ENCODE data around the gene SLC22A13.
"Not testable (repeated sequence)": the region's sequence is repeated elsewhere in the genome, so short reads cannot be mapped to it uniquely, and the experiment has no call there.

Gene SLC22A13, protein sequence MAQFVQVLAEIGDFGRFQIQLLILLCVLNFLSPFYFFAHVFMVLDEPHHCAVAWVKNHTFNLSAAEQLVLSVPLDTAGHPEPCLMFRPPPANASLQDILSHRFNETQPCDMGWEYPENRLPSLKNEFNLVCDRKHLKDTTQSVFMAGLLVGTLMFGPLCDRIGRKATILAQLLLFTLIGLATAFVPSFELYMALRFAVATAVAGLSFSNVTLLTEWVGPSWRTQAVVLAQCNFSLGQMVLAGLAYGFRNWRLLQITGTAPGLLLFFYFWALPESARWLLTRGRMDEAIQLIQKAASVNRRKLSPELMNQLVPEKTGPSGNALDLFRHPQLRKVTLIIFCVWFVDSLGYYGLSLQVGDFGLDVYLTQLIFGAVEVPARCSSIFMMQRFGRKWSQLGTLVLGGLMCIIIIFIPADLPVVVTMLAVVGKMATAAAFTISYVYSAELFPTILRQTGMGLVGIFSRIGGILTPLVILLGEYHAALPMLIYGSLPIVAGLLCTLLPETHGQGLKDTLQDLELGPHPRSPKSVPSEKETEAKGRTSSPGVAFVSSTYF

DNA sequence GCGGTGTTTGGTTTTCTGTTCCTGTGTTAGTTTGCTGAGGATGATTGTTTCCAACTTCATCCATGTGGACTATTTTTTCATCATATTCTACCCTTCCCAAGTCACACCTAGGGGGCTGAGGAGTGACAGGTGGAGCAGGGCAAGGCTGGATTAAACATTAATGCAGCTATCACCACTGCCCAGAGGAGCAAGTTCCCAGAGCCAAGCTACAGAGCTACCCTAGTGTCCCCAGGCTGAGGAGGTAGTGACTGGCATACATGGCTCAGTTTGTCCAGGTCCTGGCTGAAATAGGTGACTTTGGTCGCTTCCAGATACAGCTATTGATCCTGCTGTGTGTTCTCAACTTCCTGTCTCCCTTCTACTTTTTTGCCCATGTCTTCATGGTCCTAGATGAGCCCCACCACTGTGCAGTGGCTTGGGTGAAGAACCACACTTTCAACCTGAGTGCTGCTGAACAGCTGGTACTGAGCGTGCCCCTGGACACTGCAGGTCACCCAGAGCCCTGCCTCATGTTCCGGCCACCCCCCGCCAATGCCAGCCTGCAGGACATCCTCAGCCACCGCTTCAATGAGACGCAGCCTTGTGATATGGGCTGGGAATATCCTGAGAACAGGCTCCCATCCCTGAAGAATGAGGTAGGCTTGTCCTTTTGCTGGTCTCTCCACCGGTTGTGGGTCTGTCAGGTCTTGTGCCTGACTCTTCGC lies at the start of gene SLC22A13:
TSS of gene SLC22A13 (plus strand) at position 209 of the 704 bp plus-strand sequence. CDS start at position 258, 49 bp downstream.
- no peak for DNase-seq

DNA sequence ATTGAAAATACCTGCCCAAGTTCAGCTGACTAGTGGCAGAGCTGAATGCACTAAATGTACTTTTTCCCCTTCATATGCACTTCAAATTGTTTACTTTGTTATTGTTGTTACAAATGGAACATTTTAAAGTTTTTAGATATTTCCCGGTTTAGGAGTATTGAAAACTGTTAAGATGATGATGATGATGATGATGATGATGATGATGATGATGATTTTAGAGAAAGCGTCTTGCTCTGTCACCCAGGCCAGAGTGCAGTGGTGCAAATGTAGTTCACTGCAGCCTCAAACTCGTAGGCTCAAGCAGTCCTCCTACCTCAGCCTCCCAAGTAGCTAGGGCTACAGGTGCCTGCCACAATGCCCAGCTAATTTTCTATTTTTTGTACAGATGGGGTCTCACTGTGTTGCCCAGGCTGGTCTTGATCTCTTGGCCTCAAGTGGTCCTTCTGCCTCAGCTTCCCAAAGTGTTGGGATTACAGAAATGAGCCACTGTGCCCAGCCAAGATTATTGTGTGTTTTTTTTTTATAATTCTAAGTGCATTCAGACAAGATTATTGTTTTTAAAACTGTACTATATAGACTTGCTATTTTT lies 45.9 kb upstream of the SLC22A13 start:
- DNase-seq, result no peak

DNA sequence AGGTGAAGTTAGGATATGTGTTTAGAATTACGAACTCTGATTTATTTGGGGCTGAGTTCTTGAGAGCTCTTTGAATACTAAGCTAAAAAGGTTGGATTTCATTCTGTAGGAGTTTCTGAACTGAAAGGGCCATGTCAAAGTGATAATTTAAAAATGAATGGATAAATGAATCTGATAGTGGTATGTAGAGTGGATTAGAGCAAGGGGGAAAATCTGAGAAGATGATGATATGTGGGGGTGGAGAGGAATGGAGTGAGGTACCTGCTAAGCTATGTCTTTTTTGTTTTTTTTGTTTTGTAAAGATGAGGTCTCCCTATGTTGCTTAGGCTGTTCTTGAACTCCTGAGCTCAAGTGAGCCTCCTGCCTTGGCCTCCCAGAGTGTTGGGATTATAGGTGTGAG lies 44.6 kb upstream of the SLC22A13 start:
- no peak for DNase-seq

DNA sequence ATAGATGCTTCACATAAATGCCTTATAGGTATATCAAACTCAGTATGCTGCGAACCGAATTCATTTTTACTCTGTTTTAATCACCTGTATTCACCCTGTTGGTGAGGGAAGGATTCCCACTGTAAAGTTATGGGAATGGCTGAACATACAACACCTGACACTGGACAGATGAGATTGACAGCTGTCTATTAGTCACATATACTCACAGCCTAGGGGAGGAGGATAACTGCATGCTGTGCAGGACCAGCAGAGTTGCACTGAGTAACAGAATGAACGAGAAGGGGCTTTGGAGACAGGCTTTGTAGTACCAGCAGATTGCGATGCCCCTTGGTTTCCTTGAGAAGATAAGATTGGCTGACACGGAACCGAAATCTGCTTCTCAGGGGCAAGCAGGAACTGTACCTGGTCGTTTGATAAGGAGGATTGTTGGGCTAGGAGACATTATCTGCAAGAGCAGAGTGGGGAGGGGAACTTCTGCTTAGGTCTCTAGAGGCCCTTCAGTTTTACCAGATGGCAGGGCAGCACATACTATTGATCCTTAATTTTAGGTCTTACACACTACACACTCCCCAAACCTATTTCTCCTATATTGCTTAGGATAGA lies 43.5 kb upstream of the SLC22A13 start:
- no peak for DNase-seq

DNA sequence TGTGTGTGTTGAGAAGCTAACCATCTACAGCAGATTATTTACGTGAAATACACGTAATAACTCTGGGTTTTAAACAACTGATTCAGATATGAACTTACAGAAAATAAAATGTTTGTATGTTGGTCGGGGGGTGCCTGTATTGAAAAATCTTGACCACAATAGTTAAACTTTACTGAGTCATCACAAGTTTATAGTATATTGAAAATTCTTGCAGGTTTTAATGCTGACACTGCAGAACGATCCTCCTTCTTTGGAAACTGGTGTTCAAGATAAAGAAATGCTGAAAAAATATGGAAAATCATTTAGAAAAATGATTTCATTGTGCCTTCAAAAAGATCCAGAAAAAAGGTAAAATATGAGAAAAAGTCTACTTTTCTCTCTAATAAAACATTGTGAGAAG lies 41.3 kb upstream of the SLC22A13 start:
- no peak for DNase-seq

DNA sequence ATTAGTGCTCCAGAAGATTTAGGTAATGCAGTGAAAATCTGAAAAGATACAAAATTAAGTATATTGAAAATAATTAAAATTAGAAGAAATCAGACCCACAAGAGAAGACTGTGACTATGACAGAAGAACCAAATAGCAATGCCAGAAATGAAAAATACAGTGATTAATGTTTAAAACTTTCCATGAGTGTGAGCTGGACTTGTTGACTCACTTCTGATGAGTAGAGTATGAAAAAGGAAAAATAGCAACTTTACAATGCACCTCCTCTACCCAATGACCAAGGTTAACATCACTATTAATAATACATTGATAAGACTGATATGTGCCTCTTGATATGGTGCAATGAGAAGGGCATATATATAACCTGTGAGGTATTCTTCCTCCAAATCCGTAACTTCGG lies 39.3 kb upstream of the SLC22A13 start:
- DNase-seq, result no peak

DNA sequence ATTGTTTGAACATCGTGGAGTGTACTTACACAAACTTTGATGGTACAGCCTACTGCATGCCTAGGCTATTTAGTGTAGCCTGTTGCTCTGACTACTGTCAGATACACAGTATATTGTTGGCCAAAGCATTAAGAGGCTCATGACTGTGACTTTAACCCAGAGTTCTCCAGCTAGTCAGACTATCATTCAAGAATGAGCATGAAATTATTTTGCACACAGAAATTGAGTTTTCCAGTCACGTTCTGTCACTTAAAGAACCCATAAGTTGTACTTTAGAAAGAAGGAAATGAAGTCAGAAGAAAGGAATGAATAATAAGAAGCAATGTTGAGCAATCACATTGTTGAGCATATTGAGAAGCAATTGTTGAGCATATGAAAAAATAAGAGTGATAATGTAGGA lies 37.6 kb upstream of the SLC22A13 start:
- DNase-seq, result no peak

DNA sequence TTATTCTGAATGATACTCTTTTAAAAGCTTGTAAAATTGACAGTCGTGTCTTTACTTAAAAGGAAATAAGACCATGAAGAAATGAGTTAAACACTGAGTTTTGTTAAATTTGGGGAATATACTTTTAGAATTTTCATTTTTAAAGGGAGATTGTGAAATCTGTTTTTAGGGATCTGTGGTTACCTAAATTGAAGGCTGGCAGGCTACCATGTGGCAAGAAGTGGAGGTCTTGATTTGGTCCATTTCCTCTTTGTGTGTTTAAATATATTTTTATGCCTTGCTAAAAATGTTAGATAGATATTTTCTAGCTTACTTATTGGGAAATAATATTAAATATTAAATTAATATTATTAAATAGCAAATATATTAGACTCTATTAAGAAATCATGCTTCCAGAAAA lies 36.6 kb upstream of the SLC22A13 start:
- no peak for DNase-seq

DNA sequence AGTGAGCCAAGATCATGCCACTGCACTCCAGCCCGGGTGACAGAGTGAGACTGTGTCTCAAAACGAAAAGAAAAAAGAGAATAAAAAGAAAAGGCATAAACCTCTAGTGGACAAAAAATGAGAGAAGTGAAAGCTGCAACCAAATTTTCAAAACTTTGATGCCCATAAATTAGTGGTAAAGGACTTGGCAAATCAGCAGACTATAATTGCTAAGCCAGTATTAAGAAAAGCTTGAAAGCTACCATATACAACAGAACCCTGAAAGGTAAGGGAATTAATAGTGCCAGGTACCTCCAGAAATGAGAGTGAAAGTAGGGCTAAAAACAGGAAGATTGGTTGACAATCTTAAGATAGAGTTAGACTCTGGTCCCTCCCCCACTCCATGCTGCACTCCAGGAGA lies 32.9 kb upstream of the SLC22A13 start:
- DNase-seq, result no peak

DNA sequence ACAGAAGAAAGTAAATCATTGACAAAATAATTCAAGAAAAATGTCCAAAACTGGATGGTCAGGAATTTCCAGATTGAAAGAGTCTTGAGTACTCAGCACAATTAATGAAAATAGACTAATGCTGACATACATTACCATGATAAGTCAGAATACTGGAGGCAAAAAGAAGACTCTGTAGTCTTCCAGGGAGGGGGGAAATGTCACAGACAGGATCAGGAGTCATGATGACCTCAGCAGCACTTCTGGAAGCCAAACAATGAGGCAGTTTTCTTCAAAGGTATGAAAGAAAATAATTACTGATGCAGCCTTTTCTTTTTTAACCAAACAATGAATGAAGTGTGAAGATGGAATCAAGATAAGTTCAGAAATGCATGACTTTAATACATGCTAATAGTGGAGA lies 30.1 kb upstream of the SLC22A13 start:
- DNase-seq, result no peak

DNA sequence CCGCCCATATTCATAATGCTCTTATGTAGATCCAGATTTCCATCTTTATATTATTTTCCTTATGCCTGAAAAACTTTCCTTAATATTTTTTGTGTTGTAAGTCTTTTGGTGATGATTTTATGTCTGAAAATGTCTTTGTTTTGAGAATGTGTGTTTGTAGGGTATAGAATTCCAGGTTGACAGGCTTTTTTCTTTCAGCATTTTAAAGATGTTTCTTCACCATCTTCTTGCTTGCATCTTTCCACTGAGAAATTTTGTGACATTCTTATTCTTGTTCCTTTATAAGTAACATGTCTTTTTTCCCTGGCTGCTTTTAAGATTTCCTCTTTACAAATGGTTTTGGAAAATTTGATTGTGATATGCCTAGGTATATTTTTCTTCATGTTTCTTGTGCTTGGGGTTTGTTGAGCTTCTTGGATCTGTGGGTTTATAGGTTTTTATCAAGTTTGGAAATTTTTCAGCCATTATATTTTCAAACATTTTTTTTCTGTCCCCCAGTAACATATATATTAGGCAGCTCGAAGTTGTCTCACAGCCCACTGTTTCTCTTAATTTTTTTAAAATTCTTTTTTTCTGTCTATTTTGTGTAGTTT lies 27.1 kb upstream of the SLC22A13 start:
- no peak for DNase-seq

DNA sequence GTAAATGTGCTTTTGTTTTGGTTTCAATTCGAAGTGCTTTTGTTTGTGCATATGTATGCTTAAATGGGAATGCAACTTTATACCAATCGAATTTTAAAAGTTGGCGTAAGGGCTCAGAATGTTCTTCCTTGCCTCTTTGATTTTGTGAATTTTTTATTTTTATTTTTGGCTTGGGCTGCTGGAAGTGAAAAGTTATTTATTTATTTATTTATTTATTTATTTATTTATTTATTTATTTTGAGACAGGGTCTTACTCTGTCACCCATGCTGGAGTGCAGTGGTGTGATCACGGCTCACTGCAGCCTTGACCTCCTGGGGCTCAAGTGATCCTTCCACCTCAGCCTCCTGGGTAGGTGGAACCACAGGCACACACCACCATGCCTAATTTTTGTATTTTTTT lies 22.8 kb upstream of the SLC22A13 start:
- DNase-seq, result not testable (repeated sequence)

DNA sequence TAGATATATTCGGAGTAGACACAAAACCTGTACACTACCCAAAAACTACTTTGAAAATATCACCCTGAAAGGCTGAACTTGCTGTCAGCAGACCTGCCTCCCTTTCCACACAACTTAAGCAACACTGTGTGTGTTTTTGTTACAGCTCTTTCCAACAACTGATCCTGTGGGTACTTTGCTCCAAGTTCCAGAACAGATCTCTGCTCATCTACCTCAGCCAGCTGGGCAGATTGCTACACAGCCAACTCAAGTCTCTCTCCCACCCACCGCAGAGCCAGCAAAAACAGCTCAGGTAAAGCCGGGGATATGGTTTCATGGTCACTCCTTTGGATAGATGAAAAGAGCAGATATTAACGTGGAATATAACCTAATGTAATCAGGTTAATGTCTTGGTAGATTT lies 19.7 kb upstream of the SLC22A13 start:
- no peak for DNase-seq

DNA sequence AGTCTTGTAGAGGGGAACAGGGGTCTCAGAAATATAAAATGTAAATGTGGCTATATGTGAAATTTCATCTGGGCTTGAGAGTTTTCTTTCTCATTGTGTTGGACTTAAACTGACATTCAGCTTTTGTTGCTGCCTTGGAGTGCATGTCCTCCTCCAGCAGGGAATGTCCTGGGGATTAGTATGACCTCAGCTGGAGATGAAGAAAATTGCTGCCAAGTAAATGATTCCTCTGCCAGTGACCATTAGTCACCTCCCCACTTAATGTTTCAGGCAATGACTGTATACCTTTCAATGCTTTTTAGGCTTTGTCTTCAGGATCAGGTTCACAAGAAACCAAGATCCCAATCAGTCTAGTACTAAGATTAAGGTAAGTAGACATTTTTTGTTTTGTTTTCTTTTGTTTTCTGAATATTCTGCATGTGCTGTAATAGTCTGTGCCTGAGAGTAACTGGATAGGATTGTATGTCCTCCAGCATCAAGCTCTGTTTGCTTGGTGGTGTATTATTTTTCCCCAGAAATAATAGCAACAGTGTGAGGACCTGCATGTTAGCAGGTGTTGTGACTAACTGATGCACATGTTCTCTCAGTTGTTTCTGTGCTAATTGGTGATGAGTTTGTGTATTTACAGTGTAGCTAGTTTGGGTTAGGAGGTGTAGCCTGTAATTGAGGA lies 18.1 kb upstream of the SLC22A13 start:
- DNase-seq, result no peak

DNA sequence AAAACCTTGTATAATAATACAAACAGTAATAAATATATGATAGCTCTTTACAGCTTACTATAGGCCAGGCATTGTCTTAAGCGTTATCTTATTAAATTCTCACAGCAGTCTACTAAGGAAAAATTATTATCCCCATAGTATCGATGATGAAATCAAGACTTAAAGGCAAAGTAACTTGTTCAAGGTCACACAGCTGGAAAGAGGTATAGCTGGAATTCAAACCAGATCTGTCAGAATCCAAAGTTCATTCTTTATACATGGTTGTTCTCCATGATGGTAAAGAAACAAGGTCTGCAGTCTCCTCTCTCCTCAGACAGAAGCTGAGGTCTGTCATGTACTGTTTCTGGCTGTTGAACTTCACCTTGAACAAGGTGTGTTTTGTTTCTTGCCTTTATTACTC lies 15.4 kb upstream of the SLC22A13 start:
- no peak for DNase-seq

DNA sequence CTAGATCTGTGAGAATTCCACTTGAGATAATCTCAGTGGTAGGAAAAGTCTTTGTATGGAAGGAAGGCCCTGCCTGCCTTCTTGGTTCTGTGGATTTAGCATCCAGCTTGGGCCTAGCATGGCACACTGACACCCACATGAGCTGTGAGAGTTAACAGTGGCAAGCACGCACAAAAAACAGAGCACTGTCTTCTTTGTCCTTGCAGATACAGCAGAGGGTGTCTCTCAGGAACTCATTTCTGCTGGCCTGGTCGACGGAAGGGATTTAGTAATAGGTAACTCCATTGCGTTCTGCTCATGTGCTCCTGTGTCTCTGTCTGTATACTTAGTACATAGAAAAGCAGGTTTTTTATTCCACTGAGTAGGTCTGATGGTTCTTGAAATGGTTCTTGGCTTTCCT lies 14.4 kb upstream of the SLC22A13 start:
- no peak for DNase-seq

DNA sequence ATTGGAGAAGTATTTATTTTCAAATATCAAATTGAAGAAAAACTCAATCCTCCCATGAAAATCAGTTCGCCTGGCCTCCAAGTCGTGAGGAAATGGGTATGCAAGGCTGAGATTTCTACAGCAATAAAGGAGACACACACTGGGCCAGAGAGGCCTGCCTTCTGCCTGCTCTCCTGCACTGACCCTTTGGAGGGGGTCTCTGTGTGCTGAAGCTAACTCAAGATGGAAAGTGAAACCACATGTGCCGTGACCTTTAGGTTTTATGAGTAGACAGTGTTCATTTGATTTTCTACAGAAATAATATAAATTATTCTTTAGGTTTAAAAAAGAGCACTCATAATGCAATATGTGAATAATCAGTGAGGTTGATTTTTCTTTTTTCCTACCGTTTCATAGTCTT lies 11.9 kb upstream of the SLC22A13 start:
- no peak for DNase-seq

DNA sequence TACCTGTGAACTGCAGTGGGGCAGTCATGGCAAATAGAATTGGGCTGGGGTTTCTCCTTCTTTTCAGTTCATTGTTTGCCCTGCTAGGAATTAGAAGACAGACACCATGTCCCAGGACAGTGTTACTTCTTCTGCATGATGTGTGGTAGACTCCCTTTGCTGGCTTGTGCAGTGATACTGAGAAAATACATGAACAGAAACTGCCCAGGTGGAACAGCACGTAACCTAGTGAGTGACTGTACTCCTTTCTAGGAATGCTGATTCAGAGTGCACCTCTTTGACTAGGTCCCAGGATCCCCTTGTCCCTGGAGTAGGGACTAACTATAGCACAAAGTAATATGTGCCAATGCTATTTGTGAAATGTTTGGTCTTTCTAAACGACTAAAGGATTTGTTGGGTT lies 10.7 kb upstream of the SLC22A13 start:
- no peak for DNase-seq

DNA sequence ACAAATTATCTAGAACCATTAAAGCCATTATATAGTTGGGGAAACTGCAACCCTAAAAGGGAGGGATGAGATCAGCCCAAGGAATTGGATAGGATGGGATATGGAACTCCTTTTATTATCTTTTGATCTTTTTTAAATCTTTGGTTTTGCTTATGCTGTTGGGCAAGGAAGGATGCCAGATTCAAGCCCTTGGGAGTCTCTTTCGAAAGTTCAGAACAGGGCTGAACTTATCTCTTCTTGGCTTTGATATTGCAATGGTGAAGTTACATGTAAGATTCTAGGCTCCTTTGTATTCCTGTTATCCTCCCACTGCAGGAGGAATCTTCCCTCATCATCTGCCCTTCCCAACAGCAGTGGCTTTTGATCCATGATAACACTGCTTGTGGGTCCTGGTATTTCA lies 10.0 kb upstream of the SLC22A13 start:
- DNase-seq, result no peak

DNA sequence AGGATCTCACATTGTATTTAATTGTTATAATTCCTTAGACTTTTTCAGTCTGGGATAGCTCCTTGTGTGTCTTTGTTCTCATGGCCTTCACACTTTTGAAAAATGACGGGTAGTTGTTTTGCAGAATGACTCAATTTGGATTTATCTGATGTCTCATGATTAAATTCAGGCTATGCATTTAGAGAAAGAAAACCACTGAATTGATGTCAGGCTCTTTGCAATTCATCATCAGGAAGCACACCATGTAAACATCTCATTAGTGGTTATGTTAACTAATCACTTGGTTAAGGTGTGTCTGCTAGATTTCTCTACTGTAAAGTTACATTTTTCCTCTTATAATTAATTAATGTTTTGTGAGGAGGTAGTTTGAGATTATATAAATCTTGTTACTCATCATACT lies 8.0 kb upstream of the SLC22A13 start:
- no peak for DNase-seq

DNA sequence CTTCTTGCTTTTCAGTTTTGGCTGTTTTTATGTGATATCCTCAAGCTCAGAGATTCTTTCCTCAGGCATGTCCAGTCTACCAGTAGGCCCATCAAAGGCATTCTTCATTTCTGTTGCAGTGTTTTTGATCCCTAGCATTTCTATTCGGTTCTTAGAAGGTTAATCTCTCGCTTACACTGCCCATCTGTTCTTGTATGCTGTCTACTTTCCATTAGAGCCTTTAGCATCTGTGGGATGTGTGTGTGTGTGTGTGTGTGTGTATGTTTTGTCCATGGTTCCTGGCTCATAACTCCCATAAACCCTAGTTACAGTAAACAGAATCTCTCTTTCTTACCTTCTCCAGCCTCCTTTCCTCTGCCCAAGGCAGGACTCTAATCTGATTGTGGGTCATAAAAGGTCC lies 5.1 kb upstream of the SLC22A13 start:
- no peak for DNase-seq

DNA sequence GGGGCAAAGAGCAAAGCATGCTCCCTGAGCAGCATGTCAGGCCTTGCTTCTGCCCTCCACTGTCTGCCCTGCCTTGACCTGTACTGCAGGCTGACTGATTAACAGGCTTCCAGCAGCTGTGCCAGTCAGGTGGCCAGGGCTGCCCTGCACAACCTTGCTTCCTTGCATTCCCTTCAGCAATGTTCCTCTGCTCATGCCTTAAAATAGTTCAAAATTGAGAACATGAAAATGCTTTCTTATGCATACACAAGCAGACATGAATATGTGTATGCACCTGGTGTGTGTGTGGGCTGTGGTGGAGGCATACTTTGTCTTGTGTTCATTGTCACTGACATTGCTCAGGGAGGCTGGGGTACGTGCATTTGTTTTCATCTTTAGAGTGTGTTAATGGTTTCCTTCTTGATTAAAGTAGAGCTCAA lies 1.2 kb upstream of the SLC22A13 start:
- DNase-seq, result no peak
